HG03378 (cell line): Measurements from ENCODE around the gene RASL10B.

ENCODE experiments used
- ATAC-seq: cut with Tn5 transposase; IDR thresholded peaks from one replicate; pipeline ENCODE4 v1.9.1; 2021; ENCODE audit warnings: mild to moderate bottlenecking, moderate library complexity; ENCODE audit not compliant: unreplicated experiment

RASL10B gene

GRCh38 chr17:35716897-35717465 is 14.5 kb upstream of the RASL10B start:
- ATAC-seq: no peak

- no peak for ATAC-seq
These were observed 14.0 kb upstream of the RASL10B start for GRCh38 chr17:35717475-35717874.

GRCh38 chr17:35723735-35724134 is 7.7 kb upstream of the RASL10B start:
- no peak for ATAC-seq

- no peak for ATAC-seq
These were observed 6.4 kb upstream of the RASL10B start for GRCh38 chr17:35725058-35725457.

- no peak for ATAC-seq
These were observed 5.7 kb upstream of the RASL10B start for GRCh38 chr17:35725802-35726126.

- ATAC-seq: no peak
These were observed 5.1 kb upstream of the RASL10B start for GRCh38 chr17:35726127-35726952.

- no peak for ATAC-seq
These were observed 4.4 kb upstream of the RASL10B start for GRCh38 chr17:35726953-35727460.

GRCh38 chr17:35727635-35728034 is 3.8 kb upstream of the RASL10B start:
- ATAC-seq: no peak

GRCh38 chr17:35728551-35728950 is 2.9 kb upstream of the RASL10B start:
- no peak for ATAC-seq

- ATAC-seq: no peak
These were observed 2.0 kb upstream of the RASL10B start for GRCh38 chr17:35729405-35729833.

- no peak for ATAC-seq
These were observed 936 bp upstream of the RASL10B start for GRCh38 chr17:35730400-35731005.

GRCh38 chr17:35731917-35732805 is 722 bp downstream of the RASL10B start:
- ATAC-seq: no peak

- ATAC-seq: no peak
These were observed 1.3 kb downstream of the RASL10B start for GRCh38 chr17:35732806-35733136.

GRCh38 chr17:35733366-35733765 is 1.9 kb downstream of the RASL10B start:
- no peak for ATAC-seq

GRCh38 chr17:35734396-35734795 is 3.0 kb downstream of the RASL10B start:
- no peak for ATAC-seq

- ATAC-seq: no peak
These were observed 3.8 kb downstream of the RASL10B start for GRCh38 chr17:35735036-35735805.

- no peak for ATAC-seq
These were observed 4.8 kb downstream of the RASL10B start for GRCh38 chr17:35736236-35736635.

GRCh38 chr17:35738519-35739133 is 7.2 kb downstream of the RASL10B start:
- no peak for ATAC-seq

GRCh38 chr17:35740216-35740615 is 8.8 kb downstream of the RASL10B start:
- no peak for ATAC-seq
